PC-3 (cell line): Measurements from ENCODE around the gene RAP1GAP.

ENCODE experiments used
- EZH2 ChIP-seq: fragments of 300-600 bp; sonication (generic); IDR thresholded peaks from one replicate; pipeline ENCODE4 v1.6.1; 2017; ENCODE audit warnings: antibody characterized with exemption, mild to moderate bottlenecking, low read length; ENCODE audit not compliant: unreplicated experiment
- EZH2phosphoT487 ChIP-seq: fragments of 300-600 bp; sonication (generic); IDR thresholded peaks from 2 replicates; pipeline ENCODE4 v1.6.1; 2018; ENCODE audit warnings: mild to moderate bottlenecking, antibody characterized with exemption, low read length, borderline replicate concordance
- TF ChIP-seq, protein P1 (sequence below): fragments of 300-600 bp; sonication (generic); conservative IDR thresholded peaks from 2 replicates; pipeline ENCODE4 v1.5.1; 2017; ENCODE audit warnings: antibody characterized with exemption, low read depth, mild to moderate bottlenecking, low read length

DNA sequence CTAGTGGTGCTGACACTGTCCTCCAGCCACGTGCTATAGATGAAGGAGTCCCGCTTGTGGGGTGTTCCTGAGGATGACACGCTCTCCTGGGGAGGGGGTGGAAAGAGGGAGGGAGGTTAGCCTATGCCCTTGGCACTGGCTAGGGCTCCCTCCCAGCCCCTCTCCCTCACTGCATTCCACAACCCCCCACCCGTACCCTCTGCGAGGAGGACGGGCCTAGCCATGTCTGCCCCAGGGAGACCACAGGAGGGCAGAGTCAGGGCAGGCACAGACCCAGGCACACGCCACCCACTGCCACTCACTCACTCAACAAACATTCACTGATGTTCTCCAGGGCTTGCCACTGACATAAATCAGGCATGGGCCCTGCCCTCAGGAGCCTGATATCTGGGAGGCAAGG lies 70.7 kb downstream of the RAP1GAP start:
- TF ChIP-seq, protein P1, sequence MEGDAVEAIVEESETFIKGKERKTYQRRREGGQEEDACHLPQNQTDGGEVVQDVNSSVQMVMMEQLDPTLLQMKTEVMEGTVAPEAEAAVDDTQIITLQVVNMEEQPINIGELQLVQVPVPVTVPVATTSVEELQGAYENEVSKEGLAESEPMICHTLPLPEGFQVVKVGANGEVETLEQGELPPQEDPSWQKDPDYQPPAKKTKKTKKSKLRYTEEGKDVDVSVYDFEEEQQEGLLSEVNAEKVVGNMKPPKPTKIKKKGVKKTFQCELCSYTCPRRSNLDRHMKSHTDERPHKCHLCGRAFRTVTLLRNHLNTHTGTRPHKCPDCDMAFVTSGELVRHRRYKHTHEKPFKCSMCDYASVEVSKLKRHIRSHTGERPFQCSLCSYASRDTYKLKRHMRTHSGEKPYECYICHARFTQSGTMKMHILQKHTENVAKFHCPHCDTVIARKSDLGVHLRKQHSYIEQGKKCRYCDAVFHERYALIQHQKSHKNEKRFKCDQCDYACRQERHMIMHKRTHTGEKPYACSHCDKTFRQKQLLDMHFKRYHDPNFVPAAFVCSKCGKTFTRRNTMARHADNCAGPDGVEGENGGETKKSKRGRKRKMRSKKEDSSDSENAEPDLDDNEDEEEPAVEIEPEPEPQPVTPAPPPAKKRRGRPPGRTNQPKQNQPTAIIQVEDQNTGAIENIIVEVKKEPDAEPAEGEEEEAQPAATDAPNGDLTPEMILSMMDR = no peak
- TF ChIP-seq EZH2 (no peak), EZH2phosphoT487 (no peak)
